SH-SY5Y (cell line): ENCODE data around the gene SETD5.

Experiments
- GATA2 ChIP-seq: IDR thresholded peaks from 2 replicates; pipeline ENCODE4 v1.6.1; 2011; ENCODE audit warnings: mild to moderate bottlenecking, low read depth, low read length
- GATA3 ChIP-seq: IDR thresholded peaks from 2 replicates; pipeline ENCODE4 v1.6.1; 2011; ENCODE audit warnings: low read depth, mild to moderate bottlenecking, low read length, moderate library complexity

The SETD5 gene

GRCh38 chr3:9414826-9415225 lies 17.4 kb downstream of the SETD5 start:
- TF ChIP-seq GATA2 (no peak), GATA3 (no peak)

DNA sequence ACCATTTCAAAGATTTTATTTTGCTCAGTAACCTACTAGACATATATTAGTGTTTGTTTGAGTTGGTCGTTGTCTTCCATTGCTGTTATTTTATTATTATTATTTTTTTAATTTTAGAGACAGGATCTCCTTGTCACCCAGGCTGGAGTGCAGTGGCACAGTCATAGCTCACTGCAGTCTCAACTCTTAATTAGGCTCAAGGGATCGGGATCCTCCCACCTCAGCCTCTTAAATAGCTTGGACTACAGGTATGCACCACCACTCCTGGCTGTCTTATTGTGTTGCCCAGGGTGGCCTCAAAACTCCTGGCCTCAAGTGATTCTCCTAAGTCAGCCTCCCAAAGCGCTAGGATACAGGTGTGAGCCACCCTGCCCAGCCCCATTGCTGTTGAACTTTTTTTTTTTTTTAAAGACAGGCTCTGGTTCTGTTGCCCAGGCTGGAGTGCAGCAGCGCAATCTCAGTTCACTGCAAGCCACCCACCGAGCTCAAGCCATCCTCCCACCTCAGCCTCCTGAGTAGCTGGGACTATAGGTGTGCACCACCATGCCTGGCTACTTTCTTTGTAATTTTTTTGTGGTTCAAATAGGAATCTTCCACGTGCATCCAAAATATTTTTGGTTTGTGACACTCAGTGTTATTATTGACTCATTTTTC lies 18.2 kb downstream of the SETD5 start:
- TF ChIP-seq GATA3 (no peak), GATA2 (no peak)

DNA sequence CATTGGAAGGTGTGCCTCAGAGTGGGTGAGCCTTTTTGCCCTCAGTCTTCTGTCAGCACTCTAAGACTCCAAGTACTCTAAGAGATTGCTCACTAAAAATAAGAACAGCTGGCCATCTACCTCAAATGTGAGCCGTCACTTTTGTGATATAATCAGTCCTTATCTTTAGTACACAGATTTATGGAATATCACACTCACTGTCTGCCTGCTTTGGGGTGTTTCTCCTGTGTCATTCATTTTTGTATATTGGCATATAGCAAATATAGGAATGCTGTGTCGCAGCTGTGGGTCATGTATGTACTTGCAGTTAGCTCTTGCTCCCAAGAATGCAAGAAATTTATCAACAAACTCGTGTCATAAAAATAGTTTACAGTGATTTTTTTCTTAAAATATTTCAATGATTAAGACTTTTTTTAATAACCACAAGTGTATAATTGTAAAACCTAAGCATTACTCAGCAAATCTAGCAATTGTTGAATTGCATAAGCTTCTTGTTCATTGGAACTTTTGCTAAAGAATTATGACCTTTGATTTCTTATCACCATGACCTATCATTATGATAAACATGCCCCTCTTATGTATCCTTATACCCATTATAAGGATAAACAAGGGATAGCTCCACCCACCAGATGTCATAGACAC lies 18.8 kb downstream of the SETD5 start:
- TF ChIP-seq GATA3 (no peak), GATA2 (no peak)

DNA sequence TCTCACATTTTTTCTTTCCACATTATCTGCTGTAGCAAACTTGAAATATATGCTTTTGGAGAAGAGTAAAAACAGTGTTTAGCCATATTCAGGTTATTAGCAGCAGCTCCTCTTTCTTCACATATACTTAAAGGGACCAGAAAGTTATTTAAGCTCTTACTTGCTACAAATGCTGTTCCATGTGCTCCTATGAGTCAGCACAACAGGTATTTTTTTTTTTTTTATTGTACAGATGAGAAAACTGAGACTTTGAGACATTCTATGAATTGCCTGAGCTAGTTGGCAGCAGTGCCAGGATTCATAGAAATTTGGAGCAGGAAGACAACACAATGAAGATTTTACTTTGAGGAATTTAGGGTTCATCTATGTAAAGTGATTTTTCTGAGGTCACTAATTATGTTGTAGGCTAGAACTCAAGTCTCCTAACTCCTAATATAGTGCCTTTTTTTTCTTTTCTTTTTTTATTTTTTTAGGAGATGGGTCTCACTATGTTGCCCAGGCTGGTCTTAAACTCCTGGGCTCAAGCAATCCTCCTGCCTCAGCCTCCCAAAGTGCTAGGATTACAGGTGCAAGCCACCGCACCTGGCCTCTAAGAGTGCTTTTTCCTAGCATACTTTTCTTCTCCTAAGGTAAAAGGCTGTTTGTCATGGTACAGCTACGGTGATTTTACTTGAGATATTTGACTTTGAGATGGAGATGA lies 23.6 kb downstream of the SETD5 start:
- TF ChIP-seq GATA3 (no peak), GATA2 (no peak)

GRCh38 chr3:9422712-9423424 lies 25.5 kb downstream of the SETD5 start:
- no peak for TF ChIP-seq GATA3
- peak; percentile 73 for TF ChIP-seq GATA2

- TF ChIP-seq GATA3 = no peak
- no peak for TF ChIP-seq GATA2
Measured at GRCh38 chr3:9428411-9428810, 31.0 kb downstream of the SETD5 start.

- TF ChIP-seq GATA2 (no peak), GATA3 (no peak)
Measured at GRCh38 chr3:9430733-9431132, 33.3 kb downstream of the SETD5 start.

DNA sequence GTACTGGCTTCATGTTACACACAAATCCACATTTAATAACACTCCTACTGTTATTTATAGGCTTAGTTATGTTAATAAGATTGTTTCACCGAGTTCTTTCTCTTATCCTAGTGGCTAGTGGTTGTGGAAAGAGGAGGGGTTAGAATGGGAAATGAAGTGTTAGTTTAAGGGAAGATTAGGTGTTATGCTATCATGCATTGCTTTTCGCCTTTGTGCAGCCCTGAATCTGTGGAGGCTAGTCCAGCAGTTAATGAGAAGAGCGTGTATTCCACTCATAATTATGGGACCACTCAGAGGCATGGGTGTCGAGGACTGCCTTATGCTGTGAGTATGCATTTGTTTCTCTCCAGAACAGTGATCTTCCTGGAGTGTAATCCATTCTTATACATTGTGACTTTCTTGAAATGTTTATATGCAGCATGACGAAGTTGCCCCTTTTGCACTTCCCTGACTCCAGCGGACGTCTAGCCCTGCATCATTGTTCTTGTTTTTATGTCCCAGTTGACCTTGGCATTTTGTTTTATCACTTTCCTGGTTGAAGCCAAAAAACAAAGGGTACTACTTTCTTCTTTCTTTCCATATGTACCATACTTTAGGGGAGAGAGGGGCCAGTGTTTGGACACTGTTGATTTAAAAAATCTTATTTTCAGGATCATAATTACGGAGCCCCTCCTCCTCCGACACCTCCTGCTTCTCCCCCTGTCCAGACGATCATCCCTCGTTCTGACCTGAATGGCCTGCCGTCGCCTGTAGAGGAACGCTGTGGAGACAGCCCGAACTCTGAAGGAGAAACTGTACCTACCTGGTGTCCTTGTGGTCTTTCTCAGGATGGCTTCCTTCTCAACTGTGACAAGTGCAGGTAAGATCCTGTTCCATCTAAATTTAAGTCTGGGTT lies 36.5 kb downstream of the SETD5 start:
- TF ChIP-seq GATA2 = no peak
- no peak for TF ChIP-seq GATA3

DNA sequence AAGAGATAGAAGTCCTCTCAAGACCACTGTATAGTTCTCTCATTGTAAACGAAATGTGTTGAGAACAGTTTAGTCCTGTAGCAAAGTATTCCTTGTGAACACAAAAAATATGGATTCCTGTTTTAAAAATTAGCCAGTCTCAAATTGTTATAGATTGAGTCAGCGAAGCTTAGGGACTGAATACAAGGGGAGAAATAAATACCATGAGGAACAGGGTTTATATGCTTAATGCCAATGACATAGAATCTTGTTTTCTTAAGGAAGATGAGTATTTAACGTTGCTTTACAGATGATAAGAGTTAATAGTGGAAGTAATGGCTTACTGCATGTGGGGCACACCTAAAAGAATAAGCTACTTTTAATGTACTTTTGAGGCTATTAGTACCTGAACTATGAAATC lies 37.9 kb downstream of the SETD5 start:
- TF ChIP-seq GATA2 = no peak
- no peak for TF ChIP-seq GATA3

DNA sequence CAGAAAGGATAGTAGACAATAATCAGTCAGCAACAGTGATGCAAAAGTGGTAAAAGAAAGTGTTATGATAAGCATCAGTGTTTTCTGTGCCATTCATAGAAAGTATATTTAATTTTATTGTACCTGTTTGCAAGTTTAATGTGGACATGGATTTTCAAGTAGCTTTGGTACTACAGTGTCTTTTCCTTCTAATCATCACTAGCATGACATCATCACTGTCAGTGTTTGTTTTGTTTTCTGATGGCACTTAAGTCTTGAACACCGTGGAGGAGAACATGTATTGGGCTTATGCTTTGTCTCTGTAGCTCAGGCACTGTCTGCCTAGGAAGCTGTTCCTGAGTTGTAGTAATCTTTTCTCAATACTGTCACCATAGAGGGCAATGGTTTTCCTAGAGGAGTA lies 41.9 kb downstream of the SETD5 start:
- TF ChIP-seq GATA2 (no peak), GATA3 (no peak)

- TF ChIP-seq GATA2 (no peak), GATA3 (no peak)
Measured at GRCh38 chr3:9441501-9442221, 44.2 kb downstream of the SETD5 start.

GRCh38 chr3:9448071-9448470 lies 50.7 kb downstream of the SETD5 start:
- TF ChIP-seq GATA2 (no peak), GATA3 (no peak)

DNA sequence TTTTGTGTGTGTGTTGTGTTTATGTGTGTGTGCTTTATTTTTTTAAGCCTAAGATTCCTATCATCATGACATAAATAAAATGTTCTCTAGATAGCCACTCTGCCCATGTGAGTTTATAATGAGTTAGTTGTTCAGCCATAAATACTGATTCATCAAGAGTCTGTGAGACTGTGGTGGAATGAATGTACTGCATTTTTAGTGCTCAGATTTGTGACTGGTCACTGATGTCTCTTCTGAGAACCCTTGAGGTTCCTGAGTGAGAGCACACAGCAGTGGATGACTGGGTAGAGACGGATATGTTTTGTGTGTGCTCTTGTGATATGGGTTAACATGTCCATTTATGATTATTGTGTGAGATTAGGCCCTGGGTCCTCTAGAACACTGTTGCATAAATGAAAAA lies 51.2 kb downstream of the SETD5 start:
- TF ChIP-seq GATA2 (no peak), GATA3 (no peak)

GRCh38 chr3:9450126-9450525 lies 52.7 kb downstream of the SETD5 start:
- TF ChIP-seq GATA3 (no peak), GATA2 (no peak)
